Left cardiac atrium (tissue), 4 donors: Measurements from ENCODE around the gene CLIP2. TPM values are rescaled to one million over a fixed set of nuclear protein-coding genes. Genes with fewer than 3 reads are reported as not detected.
A peak's percentile ranks its signal among the peaks of the same experiment; 100 is the strongest.
"Not testable (repeated sequence)": the region's sequence is repeated elsewhere in the genome, so short reads cannot be mapped to it uniquely, and the experiment has no call there.

Source experiments
- ATAC-seq, 2 donors: fragments of 200-7000 bp; cut with Tn5 transposase; one replicate each; pipeline ENCODE4 v1.9.1; 2020; ENCODE audit warnings: mild to moderate bottlenecking in 2 of 2, moderate library complexity in 2 of 2
- DNase-seq: peaks from one replicate; pipeline ENCODE4 v3.0.0-alpha.2; 2020
- intact Hi-C, 2 donors: fragments of 100-400 bp; cut with DNase I; formaldehyde crosslinking; loops; one replicate each; pipeline versions ENCODE4 v1.14.1 to v1.15.1; 2022 to 2023
- total RNA-seq, 2 donors: library from RNA; stranded (reverse); fragmentation: NEBNext Ultra II Directional; extraction: Animal tissue kit (Norgen Biotek cat#: 25700); gene quantifications; one replicate each; pipeline ENCODE4 v1.2.1, GENCODE V29; 2021
- donor health status: DM: no; HTN: yes; CAD: no.
- donor health status: DM: no; HTN: yes; CAD: no; lungs with severe emphysema.
- donor health status: DM: yes; HTN: yes; CAD: no.
- donor health status: Dilated cardiomyopathy.

CLIP2 gene
- total RNA-seq, 2 donors from 2014 or later: 9.7 to 10.6 TPM

DNA sequence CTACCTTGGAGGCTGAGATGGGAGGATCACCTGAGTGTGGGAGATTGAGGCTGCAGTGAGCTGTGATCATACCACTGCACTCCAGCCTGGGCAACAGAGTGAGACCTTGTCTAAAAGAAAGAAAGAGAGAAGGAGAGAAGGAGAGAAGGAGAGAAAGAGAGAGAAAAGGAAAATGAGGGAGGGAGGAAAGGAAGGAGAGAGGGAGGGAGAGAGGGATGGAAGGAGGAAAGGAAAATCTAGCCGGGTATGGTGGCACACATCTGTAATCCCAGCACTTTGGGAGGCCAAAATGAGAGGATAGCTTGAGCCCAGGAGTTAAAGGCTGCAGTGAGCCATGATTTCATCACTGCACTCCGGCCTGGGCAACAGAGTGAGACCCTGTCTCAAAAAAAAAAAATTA, 121.6 kb downstream of the CLIP2 start:
- DNase-seq (no peak), ATAC-seq (no peak)
- intact Hi-C loops: no loop called here

DNA sequence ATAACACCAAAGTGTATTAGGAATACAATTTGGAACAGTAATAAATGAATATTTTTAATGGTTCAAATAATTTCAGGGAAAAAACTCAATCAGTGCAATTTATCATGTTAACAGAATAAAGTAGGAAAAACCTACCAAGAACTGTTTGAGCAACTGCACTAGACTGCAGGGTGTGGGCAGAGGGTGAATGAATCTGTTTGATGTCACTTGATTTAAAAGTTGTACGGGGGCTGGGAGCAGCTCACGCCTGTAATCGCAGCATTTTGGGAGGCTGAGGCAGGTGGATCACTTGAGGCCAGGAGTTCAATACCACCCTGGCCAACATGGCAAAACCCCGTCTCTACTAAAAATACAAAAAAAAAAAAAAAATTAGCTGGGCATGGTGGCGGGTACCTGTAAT, 122.4 kb downstream of the CLIP2 start:
- DNase-seq, ATAC-seq, intact Hi-C loops: not testable (repeated sequence)

DNA sequence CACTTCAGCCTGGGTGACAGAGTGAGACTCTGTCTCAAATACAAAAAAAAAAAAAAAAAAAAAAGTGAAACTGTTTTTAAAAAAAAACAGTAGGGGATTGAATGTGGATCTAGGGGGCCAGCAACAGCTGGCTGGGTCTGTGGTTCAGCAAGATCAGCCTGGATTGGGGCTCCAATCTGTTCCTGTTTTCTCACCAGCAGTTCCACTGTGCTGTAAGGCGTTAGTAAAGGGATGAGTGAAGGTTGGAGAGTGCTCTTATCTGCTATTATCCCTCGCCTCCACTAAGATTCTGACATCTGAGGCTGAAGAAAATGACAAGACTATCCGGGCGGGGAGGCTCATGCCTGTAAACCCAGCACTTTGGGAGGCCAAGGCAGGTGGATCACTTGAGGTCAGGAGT, 122.8 kb downstream of the CLIP2 start:
- ATAC-seq (peak in 1 of 2 donors; percentile 19), DNase-seq (no peak)
- intact Hi-C loops: no loop called here

DNA sequence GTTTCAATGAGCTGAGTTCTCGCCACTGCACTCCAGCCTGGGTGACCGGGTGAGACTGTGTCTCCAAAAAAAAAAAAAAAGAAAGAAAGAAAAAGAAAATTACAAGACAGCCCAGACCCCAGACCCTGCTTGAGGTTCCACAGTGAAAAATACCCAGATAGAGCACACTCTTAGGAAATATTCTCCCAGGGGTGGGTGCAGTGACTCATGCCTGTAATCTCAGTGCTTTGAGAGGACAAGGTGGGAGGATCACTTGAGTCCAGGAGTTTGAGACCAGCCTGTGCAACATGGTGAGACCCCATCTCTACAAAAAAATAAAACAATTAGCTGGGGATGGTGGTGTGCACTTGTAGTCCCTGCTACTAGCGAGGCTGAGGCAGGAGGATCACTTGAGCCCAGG, 123.4 kb downstream of the CLIP2 start:
- intact Hi-C loops: no loop called here
- DNase-seq (no peak), ATAC-seq (no peak)

DNA sequence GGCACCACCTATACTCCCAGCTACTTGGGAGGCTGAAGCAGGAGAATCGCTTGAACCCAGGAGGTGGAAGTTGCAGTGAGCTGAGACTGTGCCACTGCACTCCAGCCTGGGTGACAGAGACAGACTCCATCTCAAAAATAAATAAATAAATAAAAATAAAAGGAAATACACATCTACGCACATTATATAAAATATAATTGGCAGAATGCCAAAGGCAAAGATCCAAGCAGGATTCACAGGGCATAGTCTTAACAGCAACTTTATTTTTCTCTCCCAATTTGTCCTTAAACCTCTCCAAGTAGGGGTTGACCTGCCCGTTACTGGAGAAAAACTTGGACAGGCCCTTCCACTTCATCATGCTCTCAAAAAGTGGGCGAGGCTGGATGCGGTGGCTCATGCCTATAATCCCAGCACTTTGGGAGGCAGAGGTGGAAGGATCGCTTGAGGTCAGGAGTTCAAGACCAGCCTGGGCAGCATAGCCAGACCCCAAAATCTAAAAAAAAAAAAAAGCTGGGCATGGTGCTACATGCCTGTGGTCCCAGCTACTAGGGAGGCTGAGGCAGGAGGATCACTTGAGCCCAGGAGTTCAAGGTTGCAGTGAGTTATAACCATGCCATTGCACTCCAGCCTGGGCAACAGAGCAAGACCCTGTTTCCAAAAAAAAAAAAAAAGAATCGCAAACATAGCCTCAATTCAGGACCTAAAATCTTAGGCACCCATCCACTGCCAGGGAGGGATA, 125.6 kb downstream of the CLIP2 start:
- ATAC-seq, DNase-seq: not testable (repeated sequence)
- intact Hi-C loops: loop anchor here in 1 of 2 donors (5.0 kb wide), 1 partner anchor 153 kb away; no protein-coding TSS in a partner anchor

DNA sequence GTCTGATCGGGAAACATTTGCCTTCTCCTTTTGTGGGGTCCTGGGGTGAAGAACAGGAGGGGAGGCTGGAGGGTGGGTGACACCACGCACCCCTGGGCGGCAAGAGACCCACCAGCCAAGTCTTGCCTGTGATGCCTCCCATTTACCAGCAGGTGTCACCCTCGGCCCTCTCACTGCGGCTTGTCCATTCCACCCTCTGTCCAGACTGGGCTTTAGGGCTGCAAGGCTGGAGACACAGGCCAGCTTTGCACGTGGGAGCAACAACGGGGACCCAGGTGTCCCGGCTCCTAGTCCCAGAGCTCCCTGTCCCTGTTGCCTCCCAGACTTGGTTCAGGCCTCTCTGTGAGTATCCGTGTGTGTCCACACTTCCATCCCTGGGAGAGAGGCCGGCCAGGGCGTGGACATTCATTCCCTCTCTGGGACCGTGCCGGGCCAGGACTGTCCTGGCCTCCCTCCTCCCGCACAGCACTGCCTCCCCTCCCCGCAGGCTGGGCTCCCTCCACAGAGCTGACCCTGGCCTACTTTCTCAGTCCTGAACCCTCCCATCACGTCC, 128.3 kb downstream of the CLIP2 start:
- intact Hi-C loops: loop anchor here in 1 of 2 donors (5.0 kb wide), 1 partner anchor 150 kb away; no protein-coding TSS in a partner anchor
- DNase-seq: peak; percentile 72
- ATAC-seq: peak; percentile 94 to 95

DNA sequence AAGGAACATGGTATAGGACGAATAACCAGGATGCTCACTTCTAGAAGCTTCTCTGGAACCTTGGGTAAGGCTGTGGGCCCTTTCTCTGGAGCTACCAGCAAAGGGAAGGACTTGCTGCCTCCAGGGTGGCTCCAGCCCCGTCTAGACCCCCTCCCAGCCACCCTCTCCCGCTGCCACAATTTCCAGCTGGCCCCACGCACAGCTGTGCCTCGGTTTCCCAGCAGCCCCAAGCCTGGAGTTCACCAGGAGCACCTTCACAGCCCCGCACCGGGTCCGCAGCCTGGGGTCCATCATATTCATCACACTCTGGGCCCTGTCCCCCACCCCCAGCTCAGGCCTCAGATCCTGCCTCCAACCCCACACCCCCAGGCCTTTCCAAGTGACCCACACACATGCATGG, 128.9 kb downstream of the CLIP2 start:
- intact Hi-C loops: loop anchor here in 1 of 2 donors (5.0 kb wide), 1 partner anchor 149 kb away; no protein-coding TSS in a partner anchor
- ATAC-seq: peak in 1 of 2 donors; percentile 11
- no peak for DNase-seq

DNA sequence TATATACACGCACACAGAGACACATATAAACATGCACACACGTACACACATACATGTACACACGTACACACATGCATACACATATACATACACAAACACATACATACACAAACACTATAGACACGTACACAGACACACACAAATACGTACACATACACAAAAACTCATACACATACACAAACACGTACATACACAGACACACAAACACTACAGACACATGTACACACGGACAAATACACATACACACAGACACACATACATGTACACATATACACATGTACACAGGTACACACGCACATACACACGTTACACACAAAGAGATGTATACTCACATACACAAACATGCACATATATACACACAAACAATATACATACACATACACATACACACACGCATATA, 129.3 kb downstream of the CLIP2 start:
- ATAC-seq: no peak
- intact Hi-C loops: loop anchor here in 1 of 2 donors (5.0 kb wide), 1 partner anchor 149 kb away; no protein-coding TSS in a partner anchor
- no peak for DNase-seq

DNA sequence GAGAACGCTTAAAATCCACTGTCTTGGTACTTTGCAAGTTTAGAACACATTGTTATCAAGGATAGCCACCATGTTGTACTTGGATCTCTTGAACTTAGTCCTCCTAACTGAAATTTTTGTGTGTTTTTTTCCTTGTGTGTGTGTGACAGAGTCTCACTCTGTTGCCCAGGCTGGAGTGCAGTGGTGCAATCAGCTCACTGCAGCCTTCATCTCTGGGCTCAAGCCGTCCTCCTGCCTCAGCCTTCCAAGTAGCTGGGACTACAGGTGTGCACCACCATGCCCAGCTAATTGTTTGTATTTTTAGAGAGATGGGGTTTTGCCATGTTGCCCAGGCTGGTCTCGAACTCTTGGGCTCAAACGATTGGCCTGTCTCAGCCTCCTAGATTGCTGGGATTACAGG, 130.0 kb downstream of the CLIP2 start:
- intact Hi-C loops: loop anchor here in 1 of 2 donors (5.0 kb wide), 1 partner anchor 148 kb away; no protein-coding TSS in a partner anchor
- not testable (repeated sequence) for DNase-seq, ATAC-seq

DNA sequence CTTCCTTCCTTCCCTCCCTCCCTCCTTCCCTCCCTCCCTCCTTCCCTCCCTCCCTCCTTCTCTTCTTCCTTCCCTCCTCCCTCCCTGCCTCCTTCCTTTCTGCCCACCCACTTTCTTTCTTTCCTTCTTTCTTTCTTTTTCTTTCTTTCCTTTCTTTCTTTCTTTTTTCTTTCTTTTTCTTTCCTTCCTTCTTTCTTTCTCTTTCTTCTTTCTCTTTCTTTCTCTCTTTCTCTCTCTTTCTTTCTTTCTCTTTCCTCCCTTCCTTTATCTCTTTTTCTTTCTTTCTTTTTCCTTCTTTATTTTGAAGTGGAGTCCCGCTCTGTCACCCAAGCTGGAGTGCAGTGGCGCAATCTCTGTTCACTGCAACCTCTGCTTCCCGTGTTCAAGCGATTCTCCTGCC, 130.8 kb downstream of the CLIP2 start:
- DNase-seq (no peak), ATAC-seq (no peak)
- intact Hi-C loops: no loop called here

DNA sequence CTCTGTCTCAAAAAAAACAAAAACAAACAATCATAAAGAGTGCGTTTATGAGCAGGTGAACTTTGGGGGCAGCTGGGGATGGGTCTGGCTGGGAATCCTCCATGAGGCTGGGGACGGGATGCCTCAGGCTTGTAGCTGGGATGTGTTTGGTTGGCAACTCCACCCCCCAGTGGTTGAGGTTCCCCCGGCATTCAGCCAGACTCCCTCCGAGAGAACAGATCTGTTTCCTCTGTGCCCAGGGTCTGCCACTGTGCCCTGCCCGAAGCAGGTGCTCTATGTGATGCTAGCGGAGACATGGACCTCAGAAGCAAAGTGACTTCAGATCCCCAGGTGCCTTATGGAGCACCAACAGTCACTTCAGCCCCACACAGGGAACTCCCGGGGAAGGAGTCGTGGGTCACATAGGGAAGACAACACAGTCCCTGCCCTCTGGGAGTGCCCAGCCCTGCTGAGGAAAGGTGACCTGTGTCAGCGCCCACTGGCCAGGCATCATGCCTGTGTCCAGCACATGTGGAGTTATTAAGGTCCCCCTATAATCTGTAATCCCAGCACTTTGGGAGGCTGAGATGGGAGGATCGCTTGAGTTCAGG, 135.2 kb downstream of the CLIP2 start:
- ATAC-seq (no peak), DNase-seq (no peak)
- intact Hi-C loops: no loop called here

DNA sequence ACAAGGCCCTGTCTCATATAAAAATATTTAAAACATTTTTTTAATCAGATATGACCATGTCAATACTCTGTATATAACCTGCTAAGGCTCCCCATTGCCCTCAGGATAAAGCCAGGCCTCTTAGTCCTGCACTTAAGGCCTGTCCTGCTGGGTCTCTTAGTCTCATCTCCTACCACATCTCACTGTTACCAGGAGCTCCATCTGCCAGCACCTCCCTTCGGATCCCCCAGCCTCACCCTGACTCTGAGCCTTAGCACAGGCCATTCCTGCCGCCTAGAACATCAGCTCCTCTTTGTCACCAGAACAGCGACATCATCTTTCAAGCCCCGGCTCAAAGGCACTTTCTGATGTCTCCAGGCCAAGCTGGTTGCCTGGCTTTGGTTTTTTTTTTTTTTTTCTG, 138.8 kb downstream of the CLIP2 start:
- intact Hi-C loops: no loop called here
- no peak for DNase-seq
- ATAC-seq: no peak

DNA sequence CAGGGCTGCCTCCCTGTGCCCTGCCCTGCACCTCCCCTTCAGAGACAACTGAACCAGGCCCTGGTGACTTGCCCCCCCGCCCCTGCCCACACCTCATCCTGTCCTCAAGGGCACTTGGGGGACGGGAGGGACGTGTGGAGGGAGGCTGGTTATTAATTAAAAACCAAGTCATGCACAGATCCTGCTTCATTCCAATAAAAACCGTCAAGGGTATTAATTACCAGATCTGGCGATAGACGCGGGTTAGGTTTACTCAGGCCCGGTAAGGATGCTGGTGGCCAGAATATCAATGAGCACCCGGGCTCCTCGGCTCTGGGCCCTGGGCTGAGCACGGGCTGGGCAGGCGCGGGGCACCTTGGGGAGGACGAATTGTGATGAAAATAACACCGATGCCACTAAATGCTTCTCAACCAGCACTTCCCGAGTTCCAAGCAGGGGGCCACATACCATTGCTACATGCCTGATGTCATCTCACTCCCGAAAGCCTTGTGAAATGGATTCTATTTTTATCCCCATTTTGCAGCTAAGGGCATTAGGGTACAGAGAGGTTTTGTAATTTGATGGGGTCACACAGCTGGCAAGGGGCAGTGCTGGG, 140.0 kb downstream of the CLIP2 start:
- intact Hi-C loops: no loop called here
- no peak for ATAC-seq
- no peak for DNase-seq

DNA sequence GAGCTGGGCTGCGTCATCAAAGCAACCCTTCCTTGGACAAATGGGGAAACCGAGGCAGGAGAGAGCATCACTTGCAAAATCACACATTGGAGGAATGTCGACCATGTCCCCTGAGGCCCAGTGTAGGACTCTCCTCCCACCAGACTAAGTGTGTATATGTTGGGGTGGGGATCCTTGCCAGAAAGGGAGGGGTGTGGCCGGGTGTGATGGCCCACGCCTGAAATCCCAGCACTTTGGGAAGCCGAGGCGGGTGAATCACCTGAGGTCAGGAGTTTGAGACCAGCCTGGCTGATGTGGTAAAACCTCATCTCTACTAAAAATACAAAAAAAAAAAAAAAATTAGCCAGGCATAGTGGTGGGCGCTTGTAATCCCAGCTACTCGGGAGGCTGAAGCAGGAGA, 141.2 kb downstream of the CLIP2 start:
- intact Hi-C loops, ATAC-seq, DNase-seq: not testable (repeated sequence)

DNA sequence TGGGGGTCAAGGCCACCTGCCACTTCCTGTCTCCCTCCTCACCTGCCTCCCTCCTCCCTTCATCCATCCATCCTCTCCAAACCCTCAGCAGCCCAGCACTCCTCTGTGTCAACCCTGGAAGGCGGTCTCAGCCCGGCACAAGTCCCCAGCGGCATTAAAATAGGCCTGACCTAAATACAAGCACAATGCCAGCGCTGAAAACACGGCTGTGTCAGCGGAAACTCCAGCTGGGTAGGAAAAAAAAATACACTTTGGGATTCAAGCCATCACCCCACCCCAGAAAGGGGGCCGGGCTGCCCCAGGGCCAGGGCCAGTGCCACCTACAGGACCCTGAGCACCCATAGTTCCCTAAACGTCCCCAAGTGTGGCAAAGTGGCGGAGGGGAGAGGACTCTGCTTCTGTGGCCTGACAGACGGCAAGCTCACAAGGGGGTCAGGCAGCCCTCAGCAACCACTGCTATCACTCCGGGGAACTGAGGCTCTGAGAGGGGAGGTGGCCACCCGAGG, 141.8 kb downstream of the CLIP2 start:
- peak in 1 of 2 donors; percentile 57 for ATAC-seq

DNA sequence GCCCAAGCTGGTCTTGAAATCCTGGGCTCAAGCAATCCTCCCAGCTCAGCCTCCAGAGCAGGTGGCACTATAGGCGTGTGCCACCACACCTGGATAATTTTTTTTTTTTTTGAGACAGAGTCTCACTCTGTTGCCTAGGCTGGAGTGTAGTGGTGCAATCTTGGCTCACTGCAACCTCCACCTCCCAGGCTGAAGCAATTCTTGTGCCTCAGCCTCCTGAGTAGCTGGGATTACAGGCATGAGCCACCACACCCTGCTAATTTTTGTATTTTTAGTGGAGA, 148.0 kb downstream of the CLIP2 start:
- ATAC-seq, intact Hi-C loops, DNase-seq: not testable (repeated sequence)

More for the DNA sequence above, 141.8 kb downstream of the CLIP2 start:
- no peak for DNase-seq
- intact Hi-C loops: no loop called here

DNA sequence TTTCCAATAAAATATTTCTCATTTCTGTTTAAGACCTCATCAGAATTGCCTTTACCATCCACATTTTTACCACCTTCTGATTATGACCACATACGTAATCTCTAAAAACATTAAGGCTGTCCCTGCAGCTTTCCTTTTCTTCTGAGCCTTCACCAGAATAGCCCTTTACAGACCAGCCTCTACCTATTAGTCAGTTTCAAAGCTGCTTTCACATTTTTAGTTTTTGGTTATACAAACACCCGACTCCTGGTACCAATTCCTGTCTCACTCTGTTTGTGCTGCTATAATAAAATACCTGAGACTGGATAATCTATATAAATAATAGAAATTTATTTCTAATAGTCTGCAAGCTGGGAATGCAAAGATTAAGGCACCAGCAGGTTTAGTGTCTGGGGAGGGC, 149.1 kb downstream of the CLIP2 start:
- no peak for DNase-seq
- intact Hi-C loops: no loop called here
- no peak for ATAC-seq

DNA sequence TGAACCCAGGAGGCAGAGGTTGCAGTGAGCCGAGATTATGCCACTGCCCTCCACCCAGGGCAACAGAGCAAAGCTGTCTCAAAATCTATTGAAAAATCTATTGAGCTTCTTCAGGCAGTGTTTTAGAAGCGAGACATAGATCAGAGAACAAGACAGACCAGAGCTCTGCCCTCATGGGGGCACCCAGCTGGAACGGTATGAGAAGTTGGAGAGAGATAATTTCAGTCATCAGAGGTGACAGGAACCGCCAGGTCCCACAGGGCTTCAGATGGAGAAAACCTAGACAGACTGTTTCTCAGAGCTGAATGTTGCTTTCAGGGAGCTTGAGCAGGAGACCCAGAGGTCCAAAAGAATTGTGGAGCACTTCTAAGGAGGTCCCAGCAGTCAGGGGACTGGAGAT, 150.3 kb downstream of the CLIP2 start:
- ATAC-seq (no peak), DNase-seq (no peak)
- intact Hi-C loops: no loop called here

DNA sequence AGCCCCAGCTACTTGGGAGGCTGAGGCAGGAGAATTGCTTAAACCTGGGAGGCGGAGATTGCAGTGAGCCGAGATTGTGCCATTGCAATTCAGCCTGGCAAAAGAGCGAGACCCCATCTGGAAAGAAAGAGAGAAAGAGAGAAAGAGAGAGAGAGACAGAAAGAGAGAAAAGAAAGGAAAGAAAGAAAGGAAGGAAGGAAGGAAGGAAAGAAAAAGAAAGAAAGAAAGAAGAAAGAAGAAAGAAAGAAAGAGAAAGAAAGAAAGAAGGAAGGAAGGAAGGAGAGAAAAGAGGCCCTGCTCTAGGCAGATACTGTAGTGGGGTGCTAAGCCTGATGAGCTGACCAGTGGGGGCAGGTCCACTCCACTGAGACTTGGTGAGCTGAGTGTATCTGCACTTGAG, 150.9 kb downstream of the CLIP2 start:
- intact Hi-C loops: loop anchor here (10.0 kb wide), 2 partner anchors 105 to 125 kb away; no protein-coding TSS in a partner anchor
- ATAC-seq, DNase-seq: not testable (repeated sequence)

DNA sequence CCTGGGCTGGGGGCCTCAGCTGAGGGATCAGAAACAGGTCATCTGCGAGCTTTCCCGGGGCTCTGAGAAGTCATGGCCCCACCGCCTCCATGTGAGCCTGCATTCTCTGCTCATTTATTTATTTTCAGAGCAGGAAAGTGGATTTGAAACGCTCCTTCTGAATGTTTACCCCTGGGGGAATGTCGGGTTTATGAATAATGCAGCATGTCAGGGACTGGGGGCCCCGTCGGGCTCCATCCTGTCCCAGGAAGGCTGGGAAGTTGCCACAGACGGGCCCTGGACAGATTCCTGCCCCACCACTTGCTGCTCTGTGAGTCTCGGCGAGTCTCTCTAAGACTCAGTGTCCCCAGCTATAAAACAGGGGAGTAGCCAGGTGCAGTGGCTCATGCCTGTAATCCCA, 152.6 kb downstream of the CLIP2 start:
- ATAC-seq (no peak), DNase-seq (no peak)
- intact Hi-C loops: loop anchor here (10.0 kb wide), 2 partner anchors 103 to 123 kb away; no protein-coding TSS in a partner anchor
